ENCODE measurements around the gene SRF. TPM values are rescaled to one million over a fixed set of nuclear protein-coding genes. Genes with fewer than 3 reads are reported as not detected.

Gene SRF
- total and polyA plus RNA-seq, 2 donors (not counting 3 experiments of a cell fraction or from before 2014, with no cell fraction given) = 34.4 to 55.8 TPM

GRCh38 chr6:43174263-43175112, 3.4 kb downstream of the SRF start:
- H3K9me3 ChIP-seq (replicated peaks; ENCODE audit: control insufficient read depth, insufficient read depth, low read length) = no peaks in the 10 kb centered on the region
- peaks cover 25% of the 10 kb centered on the region for H3K4me1 ChIP-seq (ENCODE audit: control insufficient read depth, extremely low read depth, insufficient read depth, low read length)
- H2AFZ ChIP-seq (ENCODE audit: low read depth, low read length) = peak overlapping the region; percentile 68
- DNase-seq (ENCODE audit: low read depth, low spot score) (peak; percentile 99), FAIRE-seq (peak; percentile 98)
- H3K36me3 ChIP-seq (ENCODE audit: control insufficient read depth in 2 of 2, extremely low read depth in 1 of 2, insufficient read depth in 2 of 2, low read length in 2 of 2) = peaks cover 13 to 28% of the 10 kb centered on the region in 2 experiments
- CTCF ChIA-PET = interaction anchor here (0.7 to 3.6 kb wide), 4 partner anchors 31 to 195 kb away, joined by 3 to 17 read pairs (median 3); partner anchors contain the start of genes DNPH1 and ZNF318
- no peaks in the 10 kb centered on the region for H3K9me1 ChIP-seq (replicated peaks; ENCODE audit: control insufficient read depth, extremely low read depth, insufficient read depth, low read length)
- peak overlapping the region; percentile 76 for H3K27ac ChIP-seq (ENCODE audit: insufficient read depth, low read depth, low read length)
- POLR2A ChIA-PET = no interaction called here
- peak overlapping the region in 2 of 3 experiments; percentile 40 to 41 for H3K4me3 ChIP-seq (replicated peaks in 1 of 3; ENCODE audit: insufficient read depth in 1 of 3, low read depth in 1 of 3, low read length in 3 of 3)
- intact Hi-C loops (cut with micrococcal nuclease) = loop anchor here (1.0 to 5.0 kb wide), 4 partner anchors 73 to 428 kb away; partner anchors contain the start of genes KLHDC3, TBCC and ZNF318
- H3K79me2 ChIP-seq (ENCODE audit: control insufficient read depth, insufficient read depth, low read length) = peaks cover 40% of the 10 kb centered on the region
- H3K27me3 ChIP-seq (ENCODE audit: control insufficient read depth in 2 of 2, insufficient read depth in 2 of 2, low read length in 2 of 2) = no peaks in the 10 kb centered on the region
- H4K20me1 ChIP-seq (replicated peaks; ENCODE audit: control insufficient read depth, extremely low read depth, insufficient read depth, low read length) = peaks cover 2% of the 10 kb centered on the region
- TF ChIP-seq POLR2A (IDR thresholded peaks at IDR 0.05; ENCODE audit: low read depth, low read length) (peak; percentile 78), FOS (IDR thresholded peaks at IDR 0.05; ENCODE audit: borderline replicate concordance, insufficient read depth, low read length) (peak; percentile 60), GATA2 (IDR thresholded peaks at IDR 0.05; ENCODE audit: insufficient read depth, insufficient read length, low read depth, low read length) (no peak), JUN (IDR thresholded peaks at IDR 0.05; ENCODE audit: borderline replicate concordance, insufficient read depth, insufficient read length, low read depth) (no peak), POLR2AphosphoS5 (IDR thresholded peaks at IDR 0.05; ENCODE audit: insufficient read depth, low read depth, low read length) (peak; percentile 61), CTCF (IDR thresholded peaks at IDR 0.05; ENCODE audit: extremely low read depth in 1 of 2, insufficient read depth in 1 of 2, low read depth in 1 of 2, low read length in 2 of 2) (peak in 1 of 2 donors; percentile 28)
- peak overlapping the region; percentile 52 for H3K9ac ChIP-seq (replicated peaks; ENCODE audit: extremely low read depth, insufficient read depth, low read length)
- dilution Hi-C loops (cut with MboI; ENCODE audit: extremely low pct_ligation_motif_present, low sequenced_read_pairs) = no loop called here
- BruUV-seq (replicated peaks) = no TSS peak
- peak overlapping the region; percentile 79 for H3K4me2 ChIP-seq (ENCODE audit: insufficient read depth, low read length)
